Mesendoderm (in vitro differentiated cells): Measurements from ENCODE around the gene NIT2.

Source experiments
- DNase-seq: peaks from one replicate; pipeline ENCODE4 v3.0.0; 2013
- H2AK5ac ChIP-seq: 2 replicates; pipeline ENCODE4 v1.6.1; 2013; ENCODE audit warnings: low read length, inconsistent platforms
- H2BK120ac ChIP-seq: 2 replicates; pipeline ENCODE4 v1.6.1; 2013; ENCODE audit warnings: low read depth, mild to moderate bottlenecking, low read length, moderate library complexity, mixed read lengths
- H2BK15ac ChIP-seq: replicated peaks from 2 replicates; pipeline ENCODE4 v1.6.1; 2013; ENCODE audit warnings: low read depth, mild to moderate bottlenecking, moderate library complexity
- H2BK5ac ChIP-seq: 2 replicates; pipeline ENCODE4 v1.6.1; 2013; ENCODE audit warnings: low read length, inconsistent platforms
- H3K18ac ChIP-seq: 2 replicates; pipeline ENCODE4 v1.6.1; 2013; ENCODE audit warnings: mild to moderate bottlenecking, low read length, mixed read lengths
- H3K23ac ChIP-seq: one replicate; pipeline ENCODE4 v1.6.1; 2013; ENCODE audit warnings: low read length
- H3K27ac ChIP-seq: 2 replicates; pipeline ENCODE4 v1.5.1; 2013; ENCODE audit warnings: low read depth, mild to moderate bottlenecking, inconsistent platforms, low read length, moderate library complexity
- H3K27me3 ChIP-seq: 2 replicates; pipeline ENCODE4 v1.6.1; 2013; ENCODE audit warnings: low read length, control low read depth, mild to moderate bottlenecking, inconsistent platforms; ENCODE audit not compliant: insufficient read depth, poor library complexity
- H3K36me3 ChIP-seq: 2 replicates; pipeline ENCODE4 v1.6.1; 2013; ENCODE audit warnings: low read length, inconsistent platforms; ENCODE audit not compliant: control insufficient read depth, insufficient read depth
- H3K4ac ChIP-seq: one replicate; pipeline ENCODE4 v1.6.1; 2013; ENCODE audit warnings: low read depth, mild to moderate bottlenecking, low read length, moderate library complexity
- H3K4me1 ChIP-seq: 2 replicates; pipeline ENCODE4 v1.6.1; 2013; ENCODE audit warnings: low read depth, low read length, inconsistent platforms; ENCODE audit not compliant: control insufficient read depth
- H3K4me2 ChIP-seq: 2 replicates; pipeline ENCODE4 v1.6.1; 2013; ENCODE audit warnings: low read length
- H3K4me3 ChIP-seq: 2 replicates; pipeline ENCODE4 v1.5.1; 2013; ENCODE audit warnings: mild to moderate bottlenecking, low read length
- H3K56ac ChIP-seq: one replicate; pipeline ENCODE4 v1.6.1; 2013; ENCODE audit warnings: low read length
- H3K79me1 ChIP-seq: 2 replicates; pipeline ENCODE4 v1.6.1; 2013; ENCODE audit warnings: low read length, inconsistent platforms
- H3K79me2 ChIP-seq: 2 replicates; pipeline ENCODE4 v1.6.1; 2013; ENCODE audit warnings: mild to moderate bottlenecking, low read length; ENCODE audit not compliant: control insufficient read depth, insufficient read depth
- H3K9ac ChIP-seq: 2 replicates; pipeline ENCODE4 v1.6.1; 2013; ENCODE audit warnings: low read length, inconsistent platforms
- H4K5ac ChIP-seq: one replicate; pipeline ENCODE4 v1.6.1; 2013; ENCODE audit warnings: low read length
- H4K8ac ChIP-seq: one replicate; pipeline ENCODE4 v1.6.1; 2013; ENCODE audit warnings: low read depth, mild to moderate bottlenecking, control low read depth, low read length, moderate library complexity
- WGBS: extraction: QIAGEN DNeasy Blood & Tissue Kit; methylation state at CpG from one replicate; pipeline ENCODE4 v1.1.7; 2013; ENCODE audit warnings: low lambda C conversion rate, missing lambda C conversion rate; ENCODE audit not compliant: insufficient coverage; ENCODE audit errors: extremely low coverage; 5-methylcytosine and 5-hydroxymethylcytosine counted together

NIT2 gene

DNA sequence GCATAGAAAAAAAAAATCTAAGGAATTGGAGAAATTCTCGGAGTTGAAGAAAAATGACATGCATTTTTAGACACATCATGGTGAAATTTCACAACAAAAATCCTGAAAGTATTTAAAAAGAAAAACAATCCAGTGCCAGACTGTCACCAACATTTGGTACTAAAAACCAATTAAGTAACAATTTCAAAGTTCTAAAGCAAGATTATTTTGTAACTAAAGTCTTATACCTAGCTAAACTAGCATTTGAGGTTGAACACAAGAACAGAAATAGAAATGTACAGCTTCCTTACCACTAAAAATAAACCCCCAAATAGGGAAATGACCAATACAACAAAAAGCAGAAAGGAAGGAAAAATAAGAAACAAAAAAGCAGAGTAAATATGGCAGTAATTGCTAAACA lies 54.5 kb downstream of the NIT2 start:
- H3K27me3 ChIP-seq: no peaks in the 10 kb centered on the region
- H3K36me3 ChIP-seq: peaks cover 2% of the 10 kb centered on the region
- no peaks in the 10 kb centered on the region for H3K4me1 ChIP-seq
- no peak overlapping the region for H3K4ac ChIP-seq
- H3K79me2 ChIP-seq: peaks cover 30% of the 10 kb centered on the region
- H4K5ac ChIP-seq: no peak overlapping the region
- no peak overlapping the region for H3K4me3 ChIP-seq
- H2BK5ac ChIP-seq: no peak overlapping the region
- no peak overlapping the region for H3K56ac ChIP-seq
- no peak overlapping the region for H3K23ac ChIP-seq
- H2BK15ac ChIP-seq: no peak overlapping the region
- no peak overlapping the region for H4K8ac ChIP-seq
- H2BK120ac ChIP-seq: no peak overlapping the region
- H3K18ac ChIP-seq: no peak overlapping the region
- peaks cover 6% of the 10 kb centered on the region for H3K79me1 ChIP-seq
- no CpG with 5 or more reads among the region's 1 CpG for WGBS
- H3K9ac ChIP-seq: no peak overlapping the region
- no peak overlapping the region for H2AK5ac ChIP-seq
- DNase-seq: no peak
- H3K27ac ChIP-seq: no peak overlapping the region
- no peak overlapping the region for H3K4me2 ChIP-seq

DNA sequence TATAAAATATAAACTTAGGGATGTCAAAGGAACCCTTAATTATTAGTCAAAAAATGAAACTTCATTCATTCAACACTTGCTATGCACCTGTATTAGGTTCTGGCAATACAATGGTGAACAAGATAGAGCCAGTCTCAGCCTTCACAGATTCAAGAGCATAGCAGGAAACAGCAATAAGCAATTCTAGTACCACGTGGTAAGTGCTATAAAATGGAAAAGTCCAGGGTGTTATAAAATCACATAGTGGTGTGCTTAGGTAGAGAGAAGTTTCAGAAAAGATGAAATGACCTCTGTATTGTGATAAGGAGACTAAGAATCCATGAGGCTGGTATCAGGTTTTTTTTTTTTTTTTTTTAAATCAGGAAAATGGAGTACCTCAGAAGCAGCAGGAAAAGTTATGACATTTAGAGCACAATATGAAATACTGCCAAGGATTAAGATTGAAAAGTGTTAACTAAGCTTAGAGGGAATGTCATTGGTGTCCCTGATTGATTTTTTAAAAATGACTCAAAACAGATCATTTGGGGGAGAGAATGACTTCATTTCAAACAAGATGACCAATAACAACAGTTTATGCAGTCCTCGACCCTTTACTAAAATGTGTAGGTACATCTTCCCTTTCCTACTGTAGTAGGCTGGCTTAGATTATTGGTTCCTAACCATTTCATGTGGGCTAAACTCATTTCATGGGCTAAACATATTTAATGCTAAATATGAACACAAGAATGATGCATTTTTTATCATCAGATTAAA lies 61.3 kb downstream of the NIT2 start:
- no peak overlapping the region for H3K27ac ChIP-seq
- H3K27me3 ChIP-seq: no peaks in the 10 kb centered on the region
- no peak overlapping the region for H2BK15ac ChIP-seq
- H3K4me3 ChIP-seq: no peak overlapping the region
- no peaks in the 10 kb centered on the region for H3K36me3 ChIP-seq
- no peak overlapping the region for H2BK5ac ChIP-seq
- H3K4ac ChIP-seq: no peak overlapping the region
- peaks cover 4% of the 10 kb centered on the region for H3K4me1 ChIP-seq
- no peak overlapping the region for H3K18ac ChIP-seq
- WGBS: no CpG with 5 or more reads among the region's 2 CpGs
- no peak overlapping the region for H4K8ac ChIP-seq
- peaks cover 9% of the 10 kb centered on the region for H3K79me1 ChIP-seq
- peaks cover 61% of the 10 kb centered on the region for H3K79me2 ChIP-seq
- H2BK120ac ChIP-seq: no peak overlapping the region
- H3K23ac ChIP-seq: no peak overlapping the region
- DNase-seq: no peak
- H3K56ac ChIP-seq: no peak overlapping the region
- no peak overlapping the region for H2AK5ac ChIP-seq
- H4K5ac ChIP-seq: no peak overlapping the region
- no peak overlapping the region for H3K9ac ChIP-seq
- no peak overlapping the region for H3K4me2 ChIP-seq

DNA sequence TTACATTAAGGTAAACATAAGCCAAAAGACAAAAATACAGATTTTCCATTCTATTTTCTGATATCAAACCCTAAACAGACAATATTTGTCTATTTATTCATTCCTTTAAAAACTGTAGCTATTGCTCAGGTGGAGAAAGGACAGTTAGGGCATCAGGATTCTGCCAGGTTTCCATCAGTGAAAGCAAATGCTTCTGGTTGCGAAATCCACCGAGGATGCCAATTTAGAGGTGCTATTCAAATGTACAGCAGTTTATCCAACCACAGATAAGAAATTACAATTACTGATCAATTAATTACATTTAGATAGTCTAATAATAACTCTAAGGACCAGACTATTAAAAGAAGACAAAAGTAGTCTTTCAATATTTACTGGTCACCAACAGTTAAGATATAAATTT lies 62.4 kb downstream of the NIT2 start:
- Histone ChIP-seq H3K4me1 (peaks cover 4% of the 10 kb centered on the region), H4K8ac (no peak overlapping the region), H3K79me2 (peaks cover 57% of the 10 kb centered on the region), H3K4me3 (no peak overlapping the region), H2BK15ac (no peak overlapping the region), H3K27ac (no peak overlapping the region), H3K36me3 (no peaks in the 10 kb centered on the region), H3K27me3 (no peaks in the 10 kb centered on the region), H3K4ac (no peak overlapping the region), H4K5ac (no peak overlapping the region), H3K23ac (no peak overlapping the region), H3K56ac (no peak overlapping the region), H3K79me1 (peaks cover 8% of the 10 kb centered on the region), H3K18ac (no peak overlapping the region), H2BK120ac (no peak overlapping the region), H3K9ac (no peak overlapping the region), H2AK5ac (no peak overlapping the region), H2BK5ac (no peak overlapping the region), H3K4me2 (no peak overlapping the region)
- DNase-seq: no peak
- no CpG with 5 or more reads among the region's 2 CpGs for WGBS

DNA sequence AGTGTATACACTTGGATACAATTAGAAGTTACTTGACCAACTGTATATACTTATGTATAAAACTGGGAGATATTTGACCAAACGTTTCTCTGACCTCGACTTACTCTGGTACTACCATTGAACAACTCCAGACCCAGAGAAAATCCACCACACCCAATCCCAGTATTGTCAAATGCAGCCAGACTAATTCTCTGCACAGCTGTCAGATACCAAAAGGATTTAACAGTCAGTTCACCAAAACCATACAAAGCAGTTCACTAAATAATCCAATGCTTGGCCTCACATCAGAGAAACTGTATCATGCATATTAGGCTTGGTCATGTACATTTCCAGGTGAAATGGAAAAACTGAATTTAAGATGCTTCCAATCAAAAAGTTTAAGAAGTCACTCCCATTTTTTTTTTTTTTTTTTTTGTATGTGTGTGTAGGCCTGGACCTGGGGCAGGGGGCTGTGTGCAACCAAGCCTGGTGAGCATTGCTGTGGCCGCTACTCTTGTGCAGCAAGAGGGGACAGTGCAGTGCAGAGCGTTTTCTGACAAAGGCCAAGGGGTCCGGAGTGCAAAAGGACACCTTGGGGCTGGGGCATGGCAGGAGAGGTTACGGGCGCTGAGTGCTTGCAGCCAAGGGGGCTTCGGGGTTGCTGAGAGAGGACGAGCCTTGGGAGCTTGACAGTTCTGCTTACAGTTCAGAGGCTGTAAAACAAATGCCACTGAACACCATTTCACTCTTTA lies 64.9 kb downstream of the NIT2 start:
- Histone ChIP-seq H2AK5ac (no peak overlapping the region), H3K4me3 (peak overlapping the region; percentile 84), H3K9ac (peak overlapping the region; percentile 91), H2BK5ac (no peak overlapping the region), H2BK120ac (no peak overlapping the region), H4K5ac (no peak overlapping the region), H3K56ac (peak overlapping the region; percentile 88), H3K23ac (no peak overlapping the region), H3K4me2 (peak overlapping the region; percentile 85), H4K8ac (no peak overlapping the region), H3K36me3 (no peaks in the 10 kb centered on the region), H2BK15ac (no peak overlapping the region), H3K79me2 (peaks cover 45% of the 10 kb centered on the region), H3K79me1 (peaks cover 7% of the 10 kb centered on the region), H3K4ac (no peak overlapping the region), H3K27me3 (no peaks in the 10 kb centered on the region), H3K18ac (no peak overlapping the region), H3K27ac (no peak overlapping the region), H3K4me1 (peaks cover 4% of the 10 kb centered on the region)
- WGBS: no CpG with 5 or more reads among the region's 9 CpGs
- no peak for DNase-seq

DNA sequence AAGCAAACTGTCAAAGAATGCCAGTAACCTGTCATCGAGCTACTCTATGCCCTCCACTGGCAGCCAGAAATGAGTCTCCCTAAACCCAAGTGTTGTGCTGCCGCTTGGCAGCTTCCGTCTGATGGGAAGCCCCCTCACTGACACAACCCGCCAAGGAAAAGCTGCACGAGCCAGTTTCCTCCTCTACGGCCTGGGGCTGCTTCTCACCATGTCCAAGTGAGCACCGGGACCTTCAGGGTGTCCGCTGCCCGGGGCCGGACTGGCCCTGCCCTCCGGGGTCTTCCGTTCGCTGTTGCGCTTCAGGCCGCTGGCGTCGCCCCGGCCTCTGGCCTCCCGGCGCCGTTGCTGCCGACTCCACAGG lies 65.8 kb downstream of the NIT2 start:
- H3K9ac ChIP-seq: peak overlapping the region; percentile 91
- H2BK120ac ChIP-seq: no peak overlapping the region
- H3K27ac ChIP-seq: no peak overlapping the region
- H3K36me3 ChIP-seq: no peaks in the 10 kb centered on the region
- peaks cover 7% of the 10 kb centered on the region for H3K79me1 ChIP-seq
- H3K18ac ChIP-seq: no peak overlapping the region
- H2AK5ac ChIP-seq: no peak overlapping the region
- H3K4me2 ChIP-seq: peak overlapping the region; percentile 85
- DNase-seq: peak; percentile 22
- H3K79me2 ChIP-seq: peaks cover 41% of the 10 kb centered on the region
- WGBS: no CpG with 5 or more reads among the region's 22 CpGs
- H4K5ac ChIP-seq: no peak overlapping the region
- H2BK5ac ChIP-seq: no peak overlapping the region
- no peak overlapping the region for H4K8ac ChIP-seq
- no peak overlapping the region for H3K23ac ChIP-seq
- H2BK15ac ChIP-seq: no peak overlapping the region
- no peaks in the 10 kb centered on the region for H3K27me3 ChIP-seq
- peak overlapping the region; percentile 84 for H3K4me3 ChIP-seq
- H3K4ac ChIP-seq: peak overlapping the region; percentile 7
- peaks cover 4% of the 10 kb centered on the region for H3K4me1 ChIP-seq
- peak overlapping the region; percentile 88 for H3K56ac ChIP-seq
